HCT116 (cell line): ENCODE measurements around the gene HMGB1.

Experiments used
- EZH2 ChIP-seq: fragments of 200-600 bp; sonication (generic); IDR thresholded peaks from 2 replicates; pipeline ENCODE4 v1.6.1; 2017; ENCODE audit warnings: antibody characterized with exemption, mixed run types
- FOSL1 ChIP-seq: IDR thresholded peaks from 2 replicates; pipeline ENCODE4 v1.6.1; 2012; ENCODE audit warnings: low read depth
- RAD21 ChIP-seq: IDR thresholded peaks from 2 replicates; pipeline ENCODE4 v1.6.1; 2012; ENCODE audit warnings: low read depth, mild to moderate bottlenecking
- SIN3A ChIP-seq: IDR thresholded peaks from 2 replicates; pipeline ENCODE4 v1.6.1; 2012; ENCODE audit warnings: low read depth
- YY1 ChIP-seq: IDR thresholded peaks from 2 replicates; pipeline ENCODE4 v1.6.1; 2011; ENCODE audit warnings: low read length, low read depth, moderate library complexity, mild to moderate bottlenecking; ENCODE audit not compliant: insufficient replicate concordance; ENCODE audit errors: extremely low read depth
- ZBTB33 ChIP-seq: IDR thresholded peaks from 2 replicates; pipeline ENCODE4 v1.6.1; 2011; ENCODE audit warnings: mild to moderate bottlenecking, low read length, moderate library complexity; ENCODE audit not compliant: insufficient replicate concordance; ENCODE audit errors: extremely low read depth
- ZFX ChIP-seq: fragments of 450-650 bp; IDR thresholded peaks from 2 replicates; pipeline ENCODE4 v1.6.1; 2017
- TF ChIP-seq, protein P1 (sequence below), 3 experiments: fragments of 200-600 bp in 1 of 3; sonication (generic) in 1 of 3; IDR thresholded peaks in 2 of 3; conservative IDR thresholded peaks in 1 of 3; 2 replicates each; pipeline ENCODE4 v1.5.1; 2012 to 2017; ENCODE audit warnings: low read depth in 2 of 3, low read length in 2 of 3, antibody characterized with exemption in 1 of 3, borderline replicate concordance in 1 of 3, control low read depth in 1 of 3, mild to moderate bottlenecking in 1 of 3, mixed read lengths in 1 of 3, mixed run types in 1 of 3, moderate library complexity in 1 of 3; ENCODE audit not compliant: insufficient read depth in 1 of 3

DNA sequence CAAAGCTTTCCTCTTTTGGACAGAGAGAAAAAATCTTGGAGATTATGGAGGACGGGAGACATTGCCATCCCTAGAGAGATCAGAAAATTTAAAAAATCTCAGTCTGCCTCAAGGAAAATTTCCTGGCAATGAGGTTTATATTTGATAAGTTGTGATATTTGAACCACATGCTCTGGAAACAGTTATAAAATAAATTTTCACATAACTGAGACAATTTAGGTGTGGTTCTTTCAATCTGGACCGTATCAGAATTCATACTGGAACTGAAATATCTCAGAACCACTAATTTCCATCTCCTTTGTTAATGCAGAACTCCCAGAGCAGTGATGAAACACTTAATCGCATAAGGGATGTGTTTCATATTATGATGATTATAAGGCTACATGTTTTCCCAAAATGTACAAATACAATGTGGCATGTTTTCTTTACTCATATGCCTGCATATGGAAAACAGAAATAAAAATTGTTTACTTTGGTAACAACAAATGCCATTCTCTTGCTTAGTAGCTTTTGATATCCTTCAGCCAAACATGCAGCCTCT, 29.8 kb downstream of the HMGB1 start:
- TF ChIP-seq, protein P1, sequence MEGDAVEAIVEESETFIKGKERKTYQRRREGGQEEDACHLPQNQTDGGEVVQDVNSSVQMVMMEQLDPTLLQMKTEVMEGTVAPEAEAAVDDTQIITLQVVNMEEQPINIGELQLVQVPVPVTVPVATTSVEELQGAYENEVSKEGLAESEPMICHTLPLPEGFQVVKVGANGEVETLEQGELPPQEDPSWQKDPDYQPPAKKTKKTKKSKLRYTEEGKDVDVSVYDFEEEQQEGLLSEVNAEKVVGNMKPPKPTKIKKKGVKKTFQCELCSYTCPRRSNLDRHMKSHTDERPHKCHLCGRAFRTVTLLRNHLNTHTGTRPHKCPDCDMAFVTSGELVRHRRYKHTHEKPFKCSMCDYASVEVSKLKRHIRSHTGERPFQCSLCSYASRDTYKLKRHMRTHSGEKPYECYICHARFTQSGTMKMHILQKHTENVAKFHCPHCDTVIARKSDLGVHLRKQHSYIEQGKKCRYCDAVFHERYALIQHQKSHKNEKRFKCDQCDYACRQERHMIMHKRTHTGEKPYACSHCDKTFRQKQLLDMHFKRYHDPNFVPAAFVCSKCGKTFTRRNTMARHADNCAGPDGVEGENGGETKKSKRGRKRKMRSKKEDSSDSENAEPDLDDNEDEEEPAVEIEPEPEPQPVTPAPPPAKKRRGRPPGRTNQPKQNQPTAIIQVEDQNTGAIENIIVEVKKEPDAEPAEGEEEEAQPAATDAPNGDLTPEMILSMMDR (IDR thresholded peaks at IDR 0.05 in 2 of 3, conservative IDR thresholded peaks at IDR 0.05 in 1 of 3; ENCODE audit: borderline replicate concordance in 1 of 3, insufficient read depth in 1 of 3, low read depth in 2 of 3, low read length in 2 of 3) = no peak
- TF ChIP-seq EZH2 (no peak), ZFX (no peak), ZBTB33 (no peak), RAD21 (no peak), FOSL1 (no peak), SIN3A (no peak), YY1 (no peak)
